Mammary epithelial cell (primary cell): ENCODE measurements around the gene ADSS1.

Source experiments
- CTCF ChIP-seq, 2 donors: IDR thresholded peaks in 1 of 2; conservative IDR thresholded peaks in 1 of 2; 2 replicates each; pipeline ENCODE4 v1.5.1; 2011 to 2012; ENCODE audit warnings: inconsistent platforms in 2 of 2, low read length in 2 of 2, mild to moderate bottlenecking in 2 of 2, control low read depth in 1 of 2, low read depth in 1 of 2; ENCODE audit not compliant: insufficient read depth in 1 of 2; ENCODE audit errors: extremely low read depth in 1 of 2
- EZH2 ChIP-seq: IDR thresholded peaks from 2 replicates; pipeline ENCODE4 v1.6.1; 2012; ENCODE audit warnings: low read length, inconsistent platforms, borderline replicate concordance

- TF ChIP-seq CTCF (conservative IDR thresholded peaks at IDR 0.05 in 1 of 2, IDR thresholded peaks at IDR 0.05 in 1 of 2; ENCODE audit: extremely low read depth in 1 of 2, insufficient read depth in 1 of 2, low read depth in 1 of 2, low read length in 2 of 2) = no peak
- no peak for TF ChIP-seq EZH2
These were observed 28.9 kb downstream of the ADSS1 start, which contains the start of gene SIVA1 for GRCh38 chr14:104752735-104753527.
